Activated T-cell treated with anti-CD3 and anti-CD28 coated beads for 24 hours (primary cell): Measurements from ENCODE around the gene GRID1.

Experiments
- DNase-seq: peaks from one replicate; pipeline ENCODE4 v3.0.0-alpha.2; 2020; ENCODE audit warnings: low read depth

GRID1 gene

DNA sequence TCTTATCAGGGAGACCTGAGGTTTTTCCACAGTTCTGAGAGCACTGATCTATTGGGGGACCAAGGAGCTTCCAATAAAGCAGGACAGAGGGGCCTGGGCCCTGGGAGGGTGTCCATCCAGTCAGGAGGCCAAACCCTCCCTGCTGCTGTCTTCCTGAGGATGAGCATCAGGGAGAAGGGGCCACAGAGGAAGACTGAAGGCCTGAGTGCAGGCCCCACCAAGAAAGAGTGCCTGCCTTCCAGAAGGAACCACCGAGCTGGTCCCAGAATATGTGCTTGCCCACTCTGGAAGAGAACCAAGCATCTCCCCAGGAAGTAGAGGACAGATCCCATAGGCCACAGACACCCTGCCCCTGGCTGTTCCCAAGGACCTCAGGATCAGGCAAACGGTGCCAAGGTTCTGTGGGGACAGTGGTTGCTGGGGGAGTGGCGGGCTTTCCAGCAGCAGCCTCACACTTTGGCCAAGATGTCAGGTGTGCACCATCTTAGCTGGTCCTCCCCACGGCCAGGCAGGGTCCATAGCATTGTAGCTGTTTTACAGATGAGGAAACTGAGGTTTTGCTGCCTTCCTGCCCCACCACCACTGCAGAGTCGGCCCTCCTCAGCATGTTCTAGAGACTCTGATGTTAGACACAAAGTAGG is 199.4 kb downstream of the GRID1 start:
- DNase-seq, result no peak

DNA sequence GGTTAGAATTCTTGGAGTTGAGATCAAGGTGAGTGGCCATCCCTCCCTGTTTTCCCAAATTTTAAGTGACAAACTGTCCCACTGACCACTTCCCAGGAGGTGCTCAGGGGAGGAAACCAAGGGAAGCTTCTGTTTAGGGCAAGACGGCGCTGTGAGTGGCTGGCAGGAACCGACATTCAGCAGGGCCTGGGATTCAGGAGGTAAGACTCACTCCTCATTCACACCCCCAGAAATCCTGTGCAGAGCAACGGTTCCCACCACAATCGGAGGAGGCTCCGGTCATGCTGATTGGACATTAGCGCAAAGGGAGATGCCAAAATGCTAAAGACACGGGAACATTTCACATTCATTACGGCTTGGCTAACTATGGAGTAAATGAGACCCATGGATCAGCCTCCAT is 200.9 kb downstream of the GRID1 start:
- DNase-seq, result no peak

GRCh38 chr10:86164960-86165630 is 201.5 kb downstream of the GRID1 start:
- no peak for DNase-seq

GRCh38 chr10:86164174-86164774 is 202.3 kb downstream of the GRID1 start:
- DNase-seq, result no peak

GRCh38 chr10:86163522-86164173 is 202.9 kb downstream of the GRID1 start:
- no peak for DNase-seq

DNA sequence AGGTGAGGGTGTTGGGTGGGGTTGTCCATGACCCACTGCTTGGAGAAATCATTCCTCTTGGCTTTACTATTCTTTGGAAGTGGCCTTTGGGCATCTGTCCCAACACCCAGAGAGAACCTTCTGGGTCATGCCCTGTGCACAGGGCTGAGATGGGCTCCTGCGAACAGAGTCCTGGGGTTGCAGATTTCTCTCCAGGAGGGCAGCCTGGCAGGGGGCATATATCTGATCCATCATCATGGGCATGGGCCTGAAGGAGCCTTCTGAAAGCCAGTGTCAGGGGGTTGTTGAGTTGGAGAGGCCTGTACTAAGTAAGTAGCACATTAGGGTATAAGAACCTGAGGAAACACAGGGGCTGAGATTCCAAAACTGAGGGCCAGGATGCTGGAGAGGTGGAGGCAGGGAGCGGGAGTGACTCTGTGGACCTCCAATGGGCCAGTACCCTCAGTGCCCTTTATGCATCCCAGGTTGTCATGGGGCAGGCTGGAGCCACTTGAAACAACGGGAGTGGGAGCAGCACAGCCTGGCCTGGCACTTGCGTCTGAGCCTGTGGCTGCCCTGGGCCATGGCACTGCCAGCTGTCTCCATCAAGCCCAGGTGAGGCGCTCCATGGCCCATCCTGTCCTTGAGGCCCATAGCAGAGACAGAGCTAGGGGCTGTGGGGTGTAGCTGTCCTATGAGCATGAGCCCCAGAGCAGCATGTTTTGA is 203.7 kb downstream of the GRID1 start:
- no peak for DNase-seq

DNA sequence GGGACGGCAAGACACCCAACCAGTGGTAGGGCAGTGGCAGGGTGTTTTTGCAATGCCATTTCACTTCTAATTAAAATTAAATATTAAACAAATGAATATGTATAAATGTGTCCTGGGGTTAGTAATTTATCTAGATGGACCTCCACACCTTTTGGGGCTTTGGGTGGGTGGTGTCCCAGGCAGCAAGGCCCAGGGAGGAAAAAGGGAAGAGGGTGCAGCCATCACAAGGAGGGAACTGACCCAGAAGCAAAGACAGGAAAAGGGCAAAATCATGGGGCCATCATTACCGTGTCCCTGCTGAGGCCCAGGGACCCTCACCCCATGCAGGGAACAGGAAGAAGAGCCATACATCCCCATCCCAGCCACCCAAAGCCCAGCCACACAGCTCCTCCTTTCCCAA is 204.6 kb downstream of the GRID1 start:
- no peak for DNase-seq

- DNase-seq, result no peak
These were observed 205.6 kb downstream of the GRID1 start for GRCh38 chr10:86160890-86161585.

DNA sequence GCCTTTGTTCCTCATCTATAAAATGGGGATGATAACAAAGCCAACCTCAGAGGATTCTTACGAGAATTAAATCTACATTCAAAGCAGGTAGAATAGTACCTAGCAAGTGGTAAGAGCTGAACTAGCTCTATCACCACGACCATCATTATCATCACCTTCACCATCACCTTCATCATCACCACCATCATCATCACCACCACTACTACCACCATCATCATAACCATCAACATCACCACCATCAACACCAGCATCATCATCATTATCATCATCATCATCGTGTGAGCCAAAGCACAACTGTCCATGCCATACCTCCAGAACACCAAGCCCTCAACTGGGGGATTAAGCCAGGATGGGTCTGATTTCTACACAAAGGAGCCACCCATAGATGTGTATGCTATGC is 206.8 kb downstream of the GRID1 start:
- DNase-seq, result no peak

DNA sequence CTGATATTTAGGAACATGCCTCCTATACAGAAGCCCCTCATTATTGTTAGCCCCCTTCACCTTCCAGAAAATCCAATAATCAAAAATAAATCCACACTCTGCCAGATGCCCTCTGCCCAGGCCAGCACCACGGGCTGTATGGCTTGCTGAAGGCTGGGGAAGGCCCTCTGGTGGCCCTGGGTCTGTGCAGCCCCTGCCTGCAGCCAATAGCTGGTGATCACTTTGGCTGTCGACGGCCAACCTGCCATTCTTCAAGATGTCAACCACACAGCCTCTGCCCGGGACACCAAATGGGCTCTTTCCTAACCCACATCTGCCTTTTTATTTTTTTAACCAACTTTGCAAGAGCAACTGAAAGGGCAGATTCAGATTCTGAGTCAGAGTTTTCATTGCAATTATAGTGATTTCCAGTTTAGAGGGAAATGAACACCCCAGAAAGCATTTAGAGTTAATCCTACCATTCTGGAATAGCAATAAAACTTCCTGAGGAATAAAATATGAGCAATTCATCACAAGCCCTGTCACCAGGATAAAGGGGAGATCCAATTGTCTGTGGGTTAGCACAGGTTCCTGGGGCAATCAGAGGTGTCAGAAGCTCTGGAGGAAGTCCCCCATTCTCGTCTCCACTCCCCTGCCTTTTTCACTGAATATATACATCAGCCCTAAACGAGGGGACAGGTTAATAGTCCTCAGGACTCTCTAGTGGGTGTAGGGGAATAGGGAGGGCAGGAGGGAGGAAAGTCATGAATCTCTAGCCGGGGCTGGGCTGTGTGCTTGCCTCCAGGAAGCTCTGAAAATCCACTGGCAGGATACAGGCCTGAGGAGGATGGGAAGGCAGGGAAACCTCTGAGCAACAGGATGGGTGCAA is 211.3 kb downstream of the GRID1 start:
- DNase-seq, result no peak

DNA sequence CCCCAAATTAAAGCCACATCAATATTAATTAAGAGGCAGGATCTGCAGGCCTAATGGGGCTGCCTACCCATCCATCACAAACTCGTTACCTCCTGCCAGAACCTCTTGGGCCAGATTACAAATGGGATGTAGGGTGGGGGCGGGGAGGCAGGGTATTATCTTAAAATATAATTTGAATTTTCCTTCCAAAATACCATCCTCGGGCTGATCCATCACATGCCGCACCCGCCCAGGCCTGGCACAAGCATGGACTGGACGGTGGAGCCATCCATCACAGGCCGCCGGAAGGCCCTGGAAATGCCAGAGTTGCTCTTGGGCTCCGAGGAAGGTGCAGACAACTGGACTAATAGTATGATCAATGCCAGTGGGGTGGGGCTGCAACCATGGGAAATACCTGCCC is 212.8 kb downstream of the GRID1 start:
- DNase-seq, result no peak

DNA sequence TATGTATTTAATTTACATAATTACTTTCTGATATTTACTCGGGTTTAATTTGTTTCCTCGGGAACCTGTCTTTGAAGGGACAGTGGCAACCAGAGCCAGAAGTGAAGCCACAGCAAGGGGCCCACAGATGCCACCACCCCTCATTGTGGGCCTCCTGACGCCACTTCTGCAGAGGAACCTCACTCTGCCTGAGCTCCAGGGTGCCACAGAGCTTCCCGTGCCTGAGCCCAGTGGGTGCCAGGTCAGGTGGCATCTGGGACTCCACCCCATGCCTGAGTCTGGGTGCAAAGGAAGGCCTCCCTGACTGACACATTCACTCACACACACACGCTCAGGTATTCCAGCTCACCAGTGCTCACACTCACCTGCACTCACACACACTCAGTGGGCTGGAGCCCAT is 213.7 kb downstream of the GRID1 start:
- no peak for DNase-seq

- DNase-seq, result no peak
These were observed 214.2 kb downstream of the GRID1 start for GRCh38 chr10:86152354-86152753.

- DNase-seq, result no peak
These were observed 215.0 kb downstream of the GRID1 start for GRCh38 chr10:86151613-86152012.

- no peak for DNase-seq
These were observed 217.3 kb downstream of the GRID1 start for GRCh38 chr10:86149257-86149656.

DNA sequence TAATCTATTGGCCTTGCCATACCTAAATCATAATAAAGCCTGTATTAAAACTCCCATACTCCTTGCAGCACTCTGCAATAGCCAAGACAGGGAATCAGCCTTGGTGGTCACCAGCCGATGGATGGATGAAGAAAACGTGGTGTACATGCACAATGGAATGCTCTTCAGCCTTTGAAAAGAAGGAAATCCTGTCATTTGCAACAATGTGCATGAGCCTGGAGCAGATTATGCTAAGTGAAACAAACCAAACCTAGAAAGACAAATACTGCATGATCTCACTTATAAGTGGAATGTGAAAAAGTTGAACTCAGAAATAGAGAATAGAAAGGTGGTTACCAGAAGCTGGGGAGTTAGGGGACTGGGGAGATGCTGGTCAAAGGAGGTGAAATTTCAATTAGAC is 218.5 kb downstream of the GRID1 start:
- DNase-seq, result no peak

DNA sequence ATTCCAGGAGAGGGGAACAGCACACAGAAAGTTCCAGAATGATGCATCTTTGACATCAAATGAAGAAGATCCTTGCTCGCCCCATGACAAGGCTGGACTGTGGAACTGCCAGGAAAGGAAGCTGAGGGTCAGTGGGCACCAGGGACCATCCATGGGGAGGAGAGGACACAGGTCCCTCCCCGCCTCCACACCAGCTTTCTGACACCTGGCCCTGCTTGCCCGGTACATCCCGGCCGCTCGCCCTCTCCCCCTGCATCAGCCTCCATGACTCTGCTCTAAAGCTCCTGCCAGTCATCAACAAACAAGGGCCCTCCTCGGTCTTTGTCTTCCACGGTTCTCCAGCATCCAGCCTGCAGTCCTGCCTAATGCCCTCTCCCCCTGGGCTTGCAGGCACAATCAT is 222.3 kb downstream of the GRID1 start:
- no peak for DNase-seq

DNA sequence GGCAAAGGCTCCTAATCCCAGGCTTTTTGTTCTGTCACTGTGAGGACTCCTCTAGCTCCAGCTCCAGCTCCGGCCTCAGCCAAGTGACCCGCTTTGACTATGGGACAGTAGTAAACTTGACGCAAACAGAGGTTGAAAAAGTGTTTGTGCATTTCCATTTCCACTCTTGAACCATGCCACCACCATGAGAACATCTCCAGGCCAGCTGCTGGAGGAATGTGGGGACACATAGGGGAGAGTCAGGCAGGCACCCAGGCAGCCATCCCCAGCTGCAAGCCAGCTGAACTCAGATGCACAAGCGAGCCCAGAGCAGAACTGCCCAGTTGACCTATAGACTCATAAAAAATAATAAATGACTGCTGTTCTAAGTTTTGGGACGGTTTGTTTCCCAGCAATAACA is 224.7 kb downstream of the GRID1 start:
- DNase-seq, result no peak

- DNase-seq, result peak; percentile 14
These were observed 227.4 kb downstream of the GRID1 start for GRCh38 chr10:86139066-86139657.

DNA sequence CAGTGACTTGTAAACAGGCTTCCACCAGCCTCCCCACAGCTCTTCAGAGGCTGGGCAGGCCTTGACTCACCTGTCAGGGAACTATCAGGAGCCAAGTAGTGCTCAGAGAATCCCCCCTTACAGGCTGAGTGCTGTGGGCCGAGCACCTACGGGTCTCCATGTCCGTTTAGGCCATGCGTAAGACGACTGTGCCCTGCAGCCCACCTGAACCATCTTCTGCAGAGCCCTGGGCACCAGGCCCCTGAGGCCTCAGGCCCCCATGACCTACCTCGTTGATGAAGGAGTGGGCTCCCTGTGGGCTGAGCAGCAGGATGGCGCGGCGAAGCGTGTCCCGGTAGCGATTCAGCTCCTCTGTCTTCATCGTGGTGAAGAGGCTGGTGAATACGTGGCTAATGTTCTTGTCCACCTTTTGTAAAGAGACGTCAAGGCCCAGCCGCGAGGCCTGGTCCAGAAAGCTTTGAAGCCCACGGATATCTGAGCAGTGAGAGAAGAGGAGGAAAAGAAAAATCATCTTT is 228.0 kb downstream of the GRID1 start:
- DNase-seq, result no peak
